Measurements from ENCODE around the gene CYP1B1. TPM values are rescaled to one million over a fixed set of nuclear protein-coding genes. Genes with fewer than 3 reads are reported as not detected.

CYP1B1 gene
- polyA plus RNA-seq = not detected in 2 replicates
- polyA minus RNA-seq = 0.24 TPM in 1 of 2 replicates, not detected in the other

- Histone ChIP-seq H2AFZ (ENCODE audit: low read depth, low read length) (no peak within 1 kb of the TSS), H3K27ac (ENCODE audit: low read length) (no peak within 1 kb of the TSS), H4K20me1 (ENCODE audit: insufficient read depth) (no peaks in the 10 kb centered on the region), H3K79me2 (replicated peaks; ENCODE audit: insufficient read depth, low read length) (no peaks in the 10 kb centered on the region), H3F3A (ENCODE audit: insufficient read depth, low read length, poor library complexity, severe bottlenecking) (no peaks in the 10 kb centered on the region), H3K4me3 (ENCODE audit: low read length) (peak within 1 kb of the TSS; percentile 75), H3K9me2 (ENCODE audit: insufficient read depth, low read length) (no peaks in the 10 kb centered on the region), H3K4me2 (ENCODE audit: low read length) (peak within 1 kb of the TSS; percentile 70), H3K36me3 (ENCODE audit: insufficient read depth, low read length) (no peaks in the 10 kb centered on the region), H3K9ac (ENCODE audit: low read length) (peak within 1 kb of the TSS; percentile 29), H3K9me3 (ENCODE audit: low read length) (peaks cover 2% of the 10 kb centered on the region), H3K27me3 (ENCODE audit: insufficient read depth, low read depth, low read length) (peaks cover 66% of the 10 kb centered on the region)
- TF ChIP-seq SMC3 (conservative IDR thresholded peaks at IDR 0.05; ENCODE audit: poor library complexity) = no peak
- TF ChIP-seq CTCF (IDR thresholded peaks at IDR 0.05; ENCODE audit: poor library complexity, severe bottlenecking) = no peak
- no peak for TF ChIP-seq EP300 (conservative IDR thresholded peaks at IDR 0.05; ENCODE audit: poor library complexity, severe bottlenecking)
- no peak for TF ChIP-seq MXI1 (conservative IDR thresholded peaks at IDR 0.05; ENCODE audit: poor library complexity, severe bottlenecking)
- no peak for TF ChIP-seq POLR2AphosphoS5 (IDR thresholded peaks at IDR 0.05)
- no peak for TF ChIP-seq RAD21 (conservative IDR thresholded peaks at IDR 0.05)
- TF ChIP-seq EZH2 (IDR thresholded peaks at IDR 0.05; ENCODE audit: borderline replicate concordance, insufficient read depth, low read length, poor library complexity, severe bottlenecking) = no peak
- TF ChIP-seq REST (IDR thresholded peaks at IDR 0.05; ENCODE audit: borderline replicate concordance) = no peak
Measured at GRCh38 chr2:38075507-38076151, at the start of gene CYP1B1. CYP1B1 (minus strand) TSS chr2:38076151; CDS start chr2:38075388, 763 bp downstream.

- no peak for TF ChIP-seq SMC3 (conservative IDR thresholded peaks at IDR 0.05; ENCODE audit: poor library complexity)
- no peak for TF ChIP-seq REST (IDR thresholded peaks at IDR 0.05; ENCODE audit: borderline replicate concordance)
- no peak overlapping the region for H3K4me2 ChIP-seq (ENCODE audit: low read length)
- H3K79me2 ChIP-seq (replicated peaks; ENCODE audit: insufficient read depth, low read length) = no peaks in the 10 kb centered on the region
- no peak overlapping the region for H3K27ac ChIP-seq (ENCODE audit: low read length)
- no peaks in the 10 kb centered on the region for H3K27me3 ChIP-seq (ENCODE audit: insufficient read depth, low read depth, low read length)
- H3K9me3 ChIP-seq (ENCODE audit: low read length) = no peaks in the 10 kb centered on the region
- H3K9me2 ChIP-seq (ENCODE audit: insufficient read depth, low read length) = no peaks in the 10 kb centered on the region
- H3K9ac ChIP-seq (ENCODE audit: low read length) = no peak overlapping the region
- H3F3A ChIP-seq (ENCODE audit: insufficient read depth, low read length, poor library complexity, severe bottlenecking) = no peaks in the 10 kb centered on the region
- H3K4me3 ChIP-seq (ENCODE audit: low read length) = no peak overlapping the region
- H4K20me1 ChIP-seq (ENCODE audit: insufficient read depth) = no peaks in the 10 kb centered on the region
- no peak overlapping the region for H2AFZ ChIP-seq (ENCODE audit: low read depth, low read length)
- no peaks in the 10 kb centered on the region for H3K36me3 ChIP-seq (ENCODE audit: insufficient read depth, low read length)
Measured at GRCh38 chr2:38125007-38125406, 49.1 kb upstream of the CYP1B1 start.

Measured in neural cell (in vitro differentiated cells).